CD4-positive, alpha-beta T cell treated with Interleukin-1 beta for 1 hour (primary cell): ENCODE results near the gene KLK7.
A peak's percentile ranks its signal among the peaks of the same experiment; 100 is the strongest.

Source experiments
- DNase-seq, 2 donors: peaks; one replicate each; pipeline ENCODE4 v3.0.0-alpha.2; 2020 to 2022

KLK7 gene

DNA sequence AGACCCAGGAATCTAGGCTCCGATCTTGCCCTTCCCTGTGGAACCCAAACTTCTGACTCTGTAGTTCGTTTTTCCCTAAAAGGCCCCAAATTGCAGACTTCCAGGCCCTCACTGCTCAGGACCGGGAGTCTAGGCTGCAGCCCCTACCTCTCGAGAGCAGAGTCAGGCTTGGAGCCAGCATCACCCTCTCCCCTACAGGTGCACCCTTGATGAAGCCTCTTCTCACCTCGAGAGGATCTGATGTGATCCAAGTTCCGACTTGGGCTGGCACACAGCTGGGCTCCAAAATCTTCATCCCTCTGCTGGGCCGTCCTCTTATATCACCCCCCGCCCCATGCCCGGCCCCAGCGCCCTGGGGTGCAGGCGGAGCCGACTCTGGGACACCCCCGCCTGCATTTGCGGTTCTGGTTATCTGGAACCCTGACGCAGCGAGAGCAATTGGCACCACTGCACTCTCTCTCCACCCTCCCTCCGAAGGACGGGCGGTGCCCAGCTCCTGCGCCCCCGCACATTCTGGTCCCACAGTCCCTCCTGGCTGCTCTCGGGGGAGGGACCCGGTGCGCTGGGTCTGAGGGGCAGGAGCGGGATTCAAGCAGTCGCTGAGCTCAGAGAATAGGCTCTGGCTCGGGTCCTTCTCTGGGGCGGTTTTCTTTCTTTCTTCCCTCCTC, at the start of gene KLK7:
TSS of gene KLK7 (minus strand) at position 293 of the 668 bp plus-strand sequence. CDS start 1,518 bp downstream, outside the sequence.
- no peak for DNase-seq

DNA sequence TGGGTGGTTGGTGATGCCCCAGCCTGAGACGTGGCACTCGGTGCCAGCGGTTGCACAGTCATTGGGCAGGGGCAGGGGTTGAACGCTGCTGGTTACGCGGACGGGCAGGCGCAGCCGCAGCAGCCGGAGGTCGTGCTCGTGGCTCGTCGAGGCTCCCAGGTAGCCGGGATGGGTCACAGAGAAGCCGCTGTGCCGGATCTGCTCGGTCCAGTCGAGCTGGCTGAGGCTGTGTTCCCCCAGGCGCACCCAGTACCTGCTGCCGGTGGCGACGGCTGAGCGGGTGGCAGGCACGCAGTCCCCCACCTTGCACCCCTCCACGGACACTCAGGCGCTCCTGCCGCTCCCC, 48.1 kb upstream of the KLK7 start:
- no peak for DNase-seq

DNA sequence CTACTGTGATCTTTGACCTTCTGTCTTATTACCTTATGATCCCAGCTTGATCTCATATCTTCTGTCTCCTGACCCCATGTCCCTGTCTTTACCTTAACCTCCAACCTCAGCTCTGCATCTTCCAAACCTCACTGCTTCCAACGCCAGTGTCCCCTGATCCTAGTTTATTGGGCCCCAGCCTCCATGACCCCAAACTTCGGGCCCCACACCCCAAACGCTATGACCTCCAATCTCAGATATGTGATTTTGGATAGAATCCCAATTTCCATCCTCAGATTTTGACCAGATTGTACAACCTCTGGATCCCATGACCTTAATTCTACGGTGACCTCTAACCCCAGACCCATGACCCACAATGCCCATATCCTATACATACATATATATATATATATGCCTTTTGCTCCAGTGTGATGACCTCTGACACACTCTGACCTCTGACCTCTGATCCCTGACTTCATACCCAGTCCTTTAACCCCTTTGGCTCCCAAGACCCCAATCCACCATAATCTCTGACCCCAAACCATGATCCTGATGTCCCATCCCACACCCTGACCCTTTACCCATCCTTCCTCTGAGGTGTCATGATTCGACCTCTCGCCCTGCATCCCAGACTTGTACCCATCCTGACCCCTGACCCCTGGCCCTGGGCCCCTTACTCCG, 47.6 kb upstream of the KLK7 start:
- no peak for DNase-seq

- no peak for DNase-seq
Measured at GRCh38 chr19:51030631-51031030, 46.9 kb upstream of the KLK7 start.

GRCh38 chr19:51029718-51030117, 46.0 kb upstream of the KLK7 start:
- DNase-seq, result no peak

GRCh38 chr19:51027873-51028272, 44.2 kb upstream of the KLK7 start:
- no peak for DNase-seq

DNA sequence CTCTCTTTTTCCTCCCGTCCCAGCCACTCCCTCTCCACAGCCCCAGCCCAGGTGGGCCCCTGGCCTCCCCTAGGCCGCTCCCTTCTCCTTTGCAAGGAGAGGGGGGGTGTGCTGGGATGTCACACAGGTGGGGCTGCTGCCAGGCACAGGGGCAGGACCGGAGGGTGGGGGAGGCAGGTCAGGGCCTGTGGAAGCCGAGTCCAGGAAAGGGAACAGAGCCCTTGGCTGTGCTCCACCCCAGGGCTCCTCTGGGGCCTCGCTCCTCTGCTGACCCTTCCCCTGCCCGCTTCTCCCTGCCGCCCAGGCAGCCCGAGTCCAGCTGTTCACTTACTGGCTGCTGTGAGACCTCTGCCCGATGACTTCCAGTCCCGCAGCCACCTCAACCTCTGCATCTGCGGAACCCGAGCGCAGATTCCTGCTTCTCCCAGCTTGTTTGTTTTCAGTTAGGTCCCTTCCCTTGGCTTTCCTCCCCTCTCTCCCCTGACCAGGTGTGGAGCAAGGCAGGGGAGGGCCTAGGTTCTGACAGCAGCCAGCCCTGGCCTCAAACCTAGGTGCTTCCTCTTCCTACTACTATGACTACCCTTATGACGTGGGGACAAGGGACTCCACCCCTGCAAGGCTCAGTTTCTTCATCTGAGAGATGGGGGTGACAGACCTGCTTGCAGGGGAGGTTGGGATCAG, 43.5 kb upstream of the KLK7 start:
- no peak for DNase-seq

DNA sequence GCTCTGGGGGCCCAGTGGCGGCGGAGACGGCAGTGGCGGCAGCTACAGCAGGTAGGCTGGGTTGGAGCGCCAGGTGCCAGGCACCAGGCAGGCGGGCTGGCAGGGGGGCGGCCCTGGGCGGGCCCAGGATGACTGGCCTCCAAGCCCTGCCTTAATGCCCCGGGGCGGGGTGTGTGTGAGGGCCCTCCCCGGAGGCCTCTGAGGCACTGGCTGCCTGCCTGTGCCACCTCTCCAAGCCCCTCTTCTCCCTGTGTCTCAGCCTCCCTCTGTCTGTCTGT, 42.8 kb upstream of the KLK7 start, which contains the start of gene KLK11:
TSS of gene KLK11 (minus strand) at position 63 of the 278 bp plus-strand sequence. CDS start 985 bp downstream, outside the sequence.
- no peak for DNase-seq

DNA sequence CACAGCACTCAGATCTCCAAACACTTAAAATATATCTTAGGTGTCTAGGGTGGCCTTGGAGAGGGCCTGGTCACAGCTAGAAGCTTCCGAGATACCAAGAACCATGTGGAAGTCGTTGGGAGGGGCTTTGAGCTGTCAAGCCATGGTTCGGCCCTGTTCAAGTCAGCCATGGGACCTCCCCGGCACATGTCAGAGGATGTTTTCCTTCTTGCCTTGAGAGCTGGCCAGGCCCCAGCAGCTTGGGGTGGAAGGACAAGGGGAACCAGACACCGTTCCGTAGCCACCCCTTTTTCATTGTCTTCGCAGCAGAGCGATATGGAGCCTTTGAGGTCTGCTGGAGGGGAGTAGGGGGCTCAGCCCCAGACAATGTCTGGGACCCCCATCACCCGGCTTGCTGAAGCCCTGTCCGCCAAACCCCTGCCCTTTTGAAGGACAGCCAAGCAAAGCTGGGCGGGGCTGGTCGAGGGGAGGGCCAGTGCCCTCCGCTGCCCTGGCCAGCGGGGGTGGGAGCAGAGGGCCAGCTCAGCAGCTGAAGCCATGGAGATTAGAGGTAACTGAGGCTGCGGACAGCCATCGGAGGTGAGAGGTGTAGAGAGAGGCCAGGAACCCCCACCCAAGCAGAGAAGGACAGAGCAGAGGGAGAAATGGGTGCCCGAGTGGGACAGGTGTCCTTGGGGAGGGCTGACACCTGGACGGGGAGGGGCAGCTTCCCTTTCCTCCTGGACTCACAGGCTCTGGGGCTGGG, 42.3 kb upstream of the KLK7 start:
- no peak for DNase-seq

DNA sequence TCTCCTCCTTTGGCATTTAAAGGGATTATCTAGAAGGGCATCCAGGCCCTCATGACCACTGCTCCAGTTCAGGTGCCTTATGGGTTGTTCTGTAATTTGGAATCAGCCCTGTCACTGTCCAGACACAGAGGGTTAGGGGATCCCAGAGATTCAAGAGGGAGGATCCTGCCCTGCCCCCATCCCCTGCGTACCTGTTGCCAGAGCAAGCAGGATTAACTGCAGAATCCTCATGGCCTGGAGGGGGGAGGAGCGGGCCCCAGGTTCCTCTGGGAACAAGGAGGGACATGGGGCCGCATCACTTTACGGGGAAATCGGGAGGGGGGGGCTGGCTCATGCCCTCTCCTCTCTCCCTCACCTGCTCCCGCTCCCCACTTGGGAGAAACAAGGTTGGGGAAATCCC, 41.7 kb upstream of the KLK7 start:
- DNase-seq, result no peak

- no peak for DNase-seq
Measured at GRCh38 chr19:51024924-51025323, 41.2 kb upstream of the KLK7 start.

DNA sequence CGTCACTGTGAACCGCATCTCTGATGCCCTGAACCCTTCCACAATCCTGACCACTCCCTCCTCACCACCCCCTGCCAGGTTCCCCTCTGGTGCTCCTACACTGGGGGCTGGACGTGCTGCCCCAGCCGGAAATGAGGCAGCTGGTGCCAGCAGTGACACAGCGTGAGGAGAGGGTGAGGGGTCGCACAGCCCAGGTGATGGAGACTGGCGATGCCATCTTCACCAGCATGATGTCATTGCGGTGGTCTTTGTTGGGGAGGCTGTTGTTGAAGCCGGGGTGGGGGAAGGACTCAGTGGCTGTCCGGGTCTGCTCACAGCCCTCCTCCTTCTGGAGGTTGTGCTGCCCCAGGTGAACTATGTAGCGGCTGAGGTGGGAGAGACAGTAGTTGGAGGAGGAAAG, 40.2 kb upstream of the KLK7 start:
- DNase-seq, result no peak

DNA sequence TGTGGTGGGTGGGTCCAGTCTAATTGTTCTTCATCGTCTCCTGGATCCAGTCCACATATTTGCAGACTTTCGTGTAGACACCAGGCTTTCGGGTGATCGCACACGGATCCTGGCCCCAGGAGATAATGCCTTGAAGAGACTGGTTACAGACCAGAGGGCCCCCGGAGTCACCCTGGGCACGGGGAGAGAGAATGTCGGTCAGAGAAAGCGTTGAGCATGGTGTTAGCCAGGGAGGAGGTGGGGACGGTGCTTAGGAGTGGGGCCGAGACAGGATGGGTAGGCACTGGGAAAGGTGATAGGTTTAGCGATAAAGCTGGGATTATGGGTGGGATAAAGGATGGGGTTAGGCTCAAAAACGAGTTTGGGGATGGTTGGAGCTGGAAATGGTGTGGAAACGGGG, 38.8 kb upstream of the KLK7 start:
- no peak for DNase-seq

- peak in 1 of 2 donors; percentile 26 for DNase-seq
Measured at GRCh38 chr19:51020988-51021651, 37.4 kb upstream of the KLK7 start.

DNA sequence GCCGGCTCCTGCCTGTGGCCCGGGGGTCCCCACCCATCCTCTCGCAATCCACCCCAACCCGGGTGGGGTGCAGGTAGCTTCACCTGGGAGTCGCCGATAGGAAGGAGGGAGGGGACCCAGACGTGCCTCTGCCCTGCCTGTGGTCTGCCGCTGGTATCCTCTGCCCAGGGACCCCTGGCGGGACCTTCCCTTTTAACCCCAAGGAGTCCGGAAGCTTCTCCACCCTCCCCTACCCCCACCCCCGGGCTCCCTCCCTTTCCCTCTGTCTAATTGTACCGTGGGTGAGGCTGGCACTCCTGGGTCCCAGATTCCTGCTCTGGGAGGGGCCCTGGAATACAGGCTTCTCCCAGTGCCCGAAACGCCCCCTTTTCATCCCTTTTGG, 35.8 kb upstream of the KLK7 start, which contains the start of gene KLK10:
TSS of gene KLK10 (minus strand) at position 166 of the 382 bp plus-strand sequence. CDS start 579 bp downstream, outside the sequence.
- DNase-seq, result no peak

DNA sequence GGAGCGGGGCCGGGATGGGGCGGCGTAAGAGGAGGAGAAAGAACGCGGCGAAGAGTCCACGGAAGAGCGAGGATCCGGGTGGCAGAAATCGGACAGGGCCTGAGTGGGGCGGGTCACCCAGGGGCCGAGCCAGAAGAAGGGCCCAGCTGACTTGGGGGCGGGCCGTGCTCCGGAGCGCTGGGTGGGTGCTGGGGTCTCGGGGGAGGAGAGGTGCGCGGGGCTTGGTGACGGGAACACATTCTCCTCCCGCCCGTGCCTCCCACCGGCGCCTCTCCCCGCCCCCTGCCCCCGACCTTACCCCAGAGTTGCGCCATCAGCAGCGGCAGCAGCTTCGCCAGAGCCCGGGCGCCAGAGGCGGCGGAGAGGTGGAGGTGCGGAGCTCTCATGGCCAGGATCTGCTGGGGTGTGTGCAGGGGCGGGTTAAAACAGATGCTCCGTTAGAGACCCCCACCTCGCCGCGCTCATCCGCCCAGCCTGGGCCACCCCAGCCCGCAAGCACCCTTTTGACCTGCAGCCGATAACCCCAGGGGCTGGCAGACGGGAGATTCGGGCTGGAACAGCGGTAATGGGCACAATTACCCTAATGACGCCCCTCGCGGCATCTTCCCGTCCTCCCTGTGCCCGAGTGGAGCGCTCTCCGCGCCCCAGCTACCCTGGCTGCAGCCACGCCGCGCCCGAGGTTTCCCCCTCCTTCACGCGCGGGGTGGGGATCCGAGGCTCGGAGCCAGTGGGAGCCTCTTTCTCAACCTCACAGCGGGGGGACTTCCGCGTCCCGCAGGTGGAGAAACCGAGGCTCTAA, 35.2 kb upstream of the KLK7 start:
- DNase-seq, result no peak

GRCh38 chr19:51016798-51017683, 33.3 kb upstream of the KLK7 start:
- DNase-seq, result peak; percentile 23 to 49

DNA sequence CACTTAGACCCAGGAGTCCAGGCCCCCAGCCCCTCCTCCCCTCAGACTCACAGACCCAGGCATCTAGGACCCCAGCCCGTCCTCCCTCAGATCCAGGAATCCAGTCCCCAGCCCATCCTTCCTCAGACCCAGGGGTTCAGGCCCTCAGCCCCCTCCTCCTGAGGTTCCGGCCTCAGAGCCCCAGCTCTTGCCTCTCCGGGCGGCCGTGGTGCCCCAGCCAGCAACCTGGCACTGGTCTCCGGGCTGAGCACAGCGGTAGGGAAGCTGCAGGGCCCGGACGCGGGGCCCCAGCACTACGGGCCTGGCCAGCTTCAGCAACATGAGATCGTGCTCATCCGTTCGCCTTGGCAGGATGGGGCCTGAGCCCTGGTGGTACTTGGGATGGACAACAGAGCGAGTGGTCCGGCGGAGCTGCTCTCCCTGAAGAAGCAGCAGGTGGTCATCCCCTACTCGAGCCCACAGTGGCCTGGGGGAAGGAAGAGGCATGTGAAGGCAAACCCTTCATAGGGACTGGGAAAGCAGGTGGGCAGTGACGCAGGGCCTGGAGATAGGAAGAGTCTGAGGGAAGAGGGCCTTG, 32.1 kb upstream of the KLK7 start:
- DNase-seq, result no peak

- no peak for DNase-seq
Measured at GRCh38 chr19:51014242-51014641, 30.5 kb upstream of the KLK7 start.

DNA sequence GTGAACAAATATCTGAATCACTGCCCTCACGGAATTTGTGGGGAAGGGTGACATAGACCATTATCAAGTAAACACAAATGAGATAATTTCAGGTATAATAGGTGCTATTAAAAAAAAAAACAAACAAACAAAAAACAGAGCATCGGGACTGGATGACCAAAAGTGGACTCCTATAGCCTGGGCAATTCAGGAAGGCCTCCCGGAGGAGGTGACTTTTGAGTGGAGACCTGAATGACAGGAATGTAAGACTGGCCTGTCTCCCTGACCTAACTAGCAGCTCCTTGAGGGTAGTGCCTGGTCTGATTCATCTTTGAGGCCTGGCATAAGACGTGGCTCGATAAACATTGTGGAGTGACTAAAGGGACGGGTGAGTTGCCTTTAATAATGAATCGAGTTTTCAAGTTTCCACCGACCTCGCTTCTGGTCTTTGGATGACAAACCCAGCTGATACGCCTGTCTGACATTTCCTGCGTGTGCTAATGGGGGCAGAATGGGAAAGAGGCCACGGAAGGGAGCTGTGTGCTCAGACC, 29.0 kb upstream of the KLK7 start:
- DNase-seq, result no peak
